ENCODE results near the gene PEAK1.

Gene PEAK1

GRCh38 chr15:77052556-77052955, 367.3 kb downstream of the PEAK1 start:
- H3K4me2 ChIP-seq (ENCODE audit: low read length): no peak overlapping the region
- no peak for DNase-seq
- no peaks in the 10 kb centered on the region for H3K27me3 ChIP-seq (ENCODE audit: insufficient read depth, low read length)
- no peak overlapping the region for H2AK5ac ChIP-seq (ENCODE audit: low read length)
- H4K12ac ChIP-seq (ENCODE audit: low read depth, low read length): no peak overlapping the region
- no peak overlapping the region for H2BK5ac ChIP-seq (ENCODE audit: low read depth, low read length, poor library complexity)
- no peaks in the 10 kb centered on the region for H3K9me3 ChIP-seq (ENCODE audit: insufficient read depth, low read depth, low read length)
- H3K4me3 ChIP-seq (ENCODE audit: low read depth, low read length): no peak overlapping the region
- H3K27ac ChIP-seq (ENCODE audit: low read depth, low read length): no peak overlapping the region
- no peaks in the 10 kb centered on the region for H3K79me2 ChIP-seq (ENCODE audit: control insufficient read depth, insufficient read depth, low read length, poor library complexity)
- peaks cover 0 to 2% of the 10 kb centered on the region in 2 experiments for H3K4me1 ChIP-seq (ENCODE audit: control insufficient read depth in 1 of 2, insufficient read depth in 2 of 2, low read length in 2 of 2)
- H2AFZ ChIP-seq (ENCODE audit: insufficient read depth, low read length, poor library complexity): no peak overlapping the region
- no peak overlapping the region for H3K9ac ChIP-seq (ENCODE audit: low read length)
- no peak overlapping the region for H3K18ac ChIP-seq (ENCODE audit: low read length)
- no peak overlapping the region for H3K23ac ChIP-seq (ENCODE audit: low read length)
- H2BK12ac ChIP-seq (ENCODE audit: low read length): no peak overlapping the region
- no peak overlapping the region for H3K14ac ChIP-seq (ENCODE audit: low read length)
- no peak overlapping the region for H2BK120ac ChIP-seq (ENCODE audit: insufficient read depth, low read length, poor library complexity)
- H4K91ac ChIP-seq (ENCODE audit: low read depth, low read length): no peak overlapping the region
- no peak overlapping the region for H4K8ac ChIP-seq (ENCODE audit: low read depth, low read length)
- H3K4ac ChIP-seq (ENCODE audit: low read depth, low read length): no peak overlapping the region
- no peaks in the 10 kb centered on the region for H3K79me1 ChIP-seq (ENCODE audit: low read length)
- WGBS (ENCODE audit: extremely low coverage, insufficient coverage, insufficient read length): no CpG with 5 or more reads among the region's 2 CpGs
- H3K36me3 ChIP-seq (ENCODE audit: control insufficient read depth in 1 of 2, insufficient read depth in 2 of 2, low read length in 2 of 2): peaks cover 3 to 4% of the 10 kb centered on the region in 2 experiments

Measured in trophoblast cell (in vitro differentiated cells and primary cell).